Activated CD4-positive, alpha-beta T cell treated with anti-CD3 and anti-CD28 coated beads, Interleukin-2, amount 50 U/mL, for 1 hour (primary cell): Measurements from ENCODE around the gene RPTOR.
A peak's percentile ranks its signal among the peaks of the same experiment; 100 is the strongest.
"Not testable (repeated sequence)": the region's sequence is repeated elsewhere in the genome, so short reads cannot be mapped to it uniquely, and the experiment has no call there.

Source experiments
- DNase-seq: peaks from one replicate; pipeline ENCODE4 v3.0.0-alpha.2; 2020

The RPTOR gene

GRCh38 chr17:80552523-80552922, 7.9 kb downstream of the RPTOR start:
- DNase-seq: no peak

- no peak for DNase-seq
Measured at GRCh38 chr17:80555266-80555665, 10.6 kb downstream of the RPTOR start.

GRCh38 chr17:80558046-80558445, 13.4 kb downstream of the RPTOR start:
- no peak for DNase-seq

DNA sequence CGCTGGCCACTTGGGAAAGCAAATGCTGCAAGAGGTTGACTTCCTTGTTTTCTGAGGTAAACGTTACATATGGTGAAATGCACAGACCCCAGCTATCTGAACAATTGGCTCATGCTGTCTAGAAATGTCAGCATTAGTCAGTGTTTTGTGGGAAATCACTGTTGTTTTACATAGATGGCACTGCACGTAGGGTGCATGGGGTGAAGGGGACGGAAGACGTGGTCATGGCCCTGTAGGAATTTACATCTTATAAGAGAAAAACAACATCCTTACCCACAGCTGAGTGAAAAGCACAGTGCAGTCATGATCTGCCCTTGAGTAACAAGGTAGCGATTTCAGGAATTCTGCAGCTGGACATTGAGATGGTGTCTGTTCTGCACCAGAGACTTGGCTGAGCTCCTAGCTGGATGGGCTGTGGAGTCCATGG, 15.2 kb downstream of the RPTOR start:
- DNase-seq: no peak

DNA sequence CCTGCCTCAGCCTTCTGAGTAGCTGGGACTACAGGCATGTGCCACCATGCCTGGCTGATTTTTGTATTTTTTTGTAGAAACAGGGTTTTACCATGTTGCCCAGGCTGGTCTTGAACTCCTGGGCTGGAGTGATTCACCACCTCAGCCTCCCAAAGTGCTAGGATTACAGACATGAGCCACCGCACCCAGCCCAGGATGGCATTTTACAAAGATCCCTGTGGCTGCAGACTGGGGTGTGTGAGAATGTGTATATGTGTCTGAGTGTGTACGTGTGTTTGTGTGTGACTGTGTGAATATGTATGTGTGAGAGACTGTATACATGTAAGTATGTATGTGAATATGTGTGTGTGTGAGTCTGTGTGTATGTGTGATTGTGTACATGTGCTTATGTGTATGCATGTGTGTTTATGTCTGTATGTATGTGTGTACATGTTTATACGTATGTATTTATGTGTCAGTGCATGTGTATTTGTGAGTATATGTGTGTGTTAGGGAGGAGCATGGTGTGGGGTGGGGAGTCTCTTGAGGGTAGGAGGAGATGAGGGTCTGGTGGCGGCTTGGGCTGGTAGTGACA, 17.0 kb downstream of the RPTOR start:
- no peak for DNase-seq

- no peak for DNase-seq
Measured at GRCh38 chr17:80564545-80564944, 19.9 kb downstream of the RPTOR start.

- no peak for DNase-seq
Measured at GRCh38 chr17:80565343-80566053, 20.9 kb downstream of the RPTOR start.

- DNase-seq: no peak
Measured at GRCh38 chr17:80566054-80566400, 21.4 kb downstream of the RPTOR start.

GRCh38 chr17:80568246-80568645, 23.6 kb downstream of the RPTOR start:
- DNase-seq: no peak

DNA sequence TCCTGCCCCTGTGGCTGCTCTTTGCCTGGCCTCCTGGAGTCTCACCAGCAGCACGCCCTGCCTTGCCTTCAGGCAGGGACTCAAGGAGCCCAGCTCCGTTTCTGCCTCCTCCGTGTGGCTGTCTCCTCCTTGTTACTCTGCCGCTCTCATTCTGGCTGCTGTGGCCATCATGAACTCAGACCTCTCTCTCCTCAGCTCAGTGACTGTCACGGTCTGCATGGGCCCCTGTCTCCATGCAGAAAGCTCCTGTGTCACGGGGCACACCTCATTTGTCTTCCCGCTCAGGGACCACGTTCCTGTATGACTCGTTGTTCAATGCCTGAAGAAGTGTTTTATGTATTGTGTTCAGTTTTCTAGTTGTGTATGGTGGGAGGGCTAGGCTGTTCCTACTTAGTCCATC, 25.3 kb downstream of the RPTOR start:
- no peak for DNase-seq

GRCh38 chr17:80573701-80574100, 29.1 kb downstream of the RPTOR start:
- DNase-seq: no peak

DNA sequence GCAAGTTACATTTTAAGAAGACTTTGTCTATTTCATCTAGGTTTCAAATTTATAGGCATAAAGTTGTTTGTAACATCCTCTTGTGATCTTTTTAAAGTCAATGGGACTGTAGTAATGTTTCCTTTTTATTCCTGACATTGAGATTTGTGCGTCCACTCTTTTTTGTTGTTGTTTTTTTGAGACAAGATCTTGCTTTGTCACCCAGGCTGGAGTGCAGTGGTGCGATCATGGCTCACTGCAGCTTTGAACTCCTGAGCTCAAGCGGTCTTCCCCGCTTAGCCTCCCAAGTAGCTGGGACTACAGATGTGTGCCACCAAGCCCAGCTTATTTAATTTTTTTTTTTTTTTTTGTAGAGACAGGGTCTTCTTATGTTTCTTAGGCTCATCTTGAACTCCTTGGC, 29.9 kb downstream of the RPTOR start:
- DNase-seq: no peak

DNA sequence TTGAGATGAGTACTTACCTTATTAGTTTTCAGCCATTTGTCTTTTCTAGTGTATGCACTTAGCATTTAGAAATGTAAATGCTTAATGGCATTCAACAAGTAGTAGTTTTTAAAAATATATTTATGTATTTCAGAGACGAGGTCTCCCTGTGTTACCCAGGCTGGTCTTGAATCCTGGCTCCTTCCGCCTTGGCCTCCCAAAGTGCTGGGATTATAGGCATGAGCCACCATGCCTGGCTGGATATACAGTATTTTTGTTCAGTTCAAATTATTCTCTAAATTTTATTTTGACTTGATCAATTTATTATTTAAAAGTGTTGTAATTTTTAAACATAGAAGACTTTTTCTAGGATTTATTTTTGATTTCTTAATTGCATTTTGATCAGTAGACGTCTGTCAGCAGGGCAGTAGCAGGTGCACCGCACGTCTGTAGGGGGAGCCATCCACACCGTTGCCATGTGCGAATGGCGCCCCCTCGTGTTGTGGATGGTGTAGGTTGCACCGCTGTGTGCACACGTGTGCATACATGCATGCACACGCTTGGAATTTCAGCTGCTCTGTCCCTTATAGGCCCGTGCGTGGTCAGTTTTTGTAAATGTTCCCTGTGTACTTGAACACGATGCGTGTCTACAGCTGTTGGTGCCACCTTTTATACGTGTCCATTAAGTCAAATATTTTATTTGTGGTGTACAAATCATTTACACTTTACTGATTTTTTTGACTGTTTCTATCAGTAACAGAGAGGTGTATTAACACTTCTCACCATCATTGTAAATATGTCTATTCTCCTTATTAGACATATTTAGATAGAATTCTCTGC, 30.6 kb downstream of the RPTOR start:
- DNase-seq: peak; percentile 94

DNA sequence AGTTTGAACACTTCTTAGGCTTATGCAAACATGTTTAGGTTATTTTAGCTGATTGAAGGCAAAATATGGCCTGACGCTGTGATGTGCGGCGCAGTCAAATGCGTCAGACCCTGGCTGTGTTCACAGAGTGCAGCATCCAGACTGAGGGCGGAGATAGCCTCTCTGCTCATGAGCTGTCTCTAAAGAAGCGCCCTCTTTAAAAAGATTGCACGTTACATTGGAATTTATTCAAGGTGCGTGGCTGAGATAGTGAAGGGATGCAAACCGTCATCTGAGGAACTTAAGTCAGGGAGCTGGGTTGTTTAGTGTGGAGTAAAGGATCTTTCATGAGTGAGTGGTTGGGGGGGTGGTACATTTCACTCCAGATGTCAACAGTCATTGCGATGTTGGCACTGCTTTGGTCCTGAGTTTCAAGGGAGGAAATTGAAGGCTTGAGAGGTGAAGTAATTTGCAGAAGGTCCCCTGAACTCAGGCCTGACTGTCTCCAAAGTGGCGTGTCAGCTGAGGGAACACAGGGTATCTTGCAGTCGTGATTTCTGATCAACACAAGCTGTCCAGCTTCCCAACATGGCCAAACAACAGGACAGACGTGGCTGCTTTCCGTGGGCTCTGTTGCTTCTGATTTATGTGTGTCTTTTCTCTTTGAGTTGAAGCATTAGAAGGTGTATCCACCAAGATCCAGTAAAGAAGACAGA, 33.4 kb downstream of the RPTOR start:
- no peak for DNase-seq

DNA sequence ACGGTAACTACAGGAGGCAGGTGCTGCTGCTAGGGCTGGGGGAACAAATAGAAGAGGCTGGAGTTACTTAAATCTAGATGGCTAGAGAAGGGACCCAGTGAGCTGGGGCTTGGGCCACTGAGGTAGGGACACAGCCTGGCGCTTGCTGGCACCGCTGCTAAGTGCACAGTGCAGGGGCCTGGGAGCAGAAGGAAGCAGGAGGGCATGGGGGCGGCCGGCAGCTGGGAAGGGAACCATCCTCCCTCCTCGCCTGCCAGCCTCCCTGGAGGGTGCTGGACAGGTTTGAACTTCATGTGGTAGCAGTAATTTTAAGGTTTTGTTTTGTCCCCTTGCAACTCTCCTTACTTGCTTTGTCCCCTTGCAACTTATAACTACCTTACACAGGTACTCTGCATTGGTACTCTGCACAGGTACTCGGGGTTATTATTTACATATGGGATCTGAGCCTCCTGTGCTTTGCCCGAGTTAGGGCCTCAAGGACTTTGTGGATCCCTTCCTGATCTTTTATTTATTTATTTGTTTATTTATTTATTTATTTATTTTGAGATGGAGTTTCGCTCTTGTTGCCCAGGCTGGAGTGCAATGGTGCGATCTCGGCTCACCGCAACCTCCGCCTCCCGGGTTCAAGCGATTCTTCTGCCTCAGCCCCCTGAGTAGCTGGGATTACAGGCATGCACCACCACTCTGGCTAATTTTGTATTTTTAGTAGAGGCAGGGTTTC, 34.2 kb downstream of the RPTOR start:
- DNase-seq: not testable (repeated sequence)

GRCh38 chr17:80582165-80582564, 37.5 kb downstream of the RPTOR start:
- no peak for DNase-seq

- no peak for DNase-seq
Measured at GRCh38 chr17:80584176-80584905, 39.7 kb downstream of the RPTOR start.

DNA sequence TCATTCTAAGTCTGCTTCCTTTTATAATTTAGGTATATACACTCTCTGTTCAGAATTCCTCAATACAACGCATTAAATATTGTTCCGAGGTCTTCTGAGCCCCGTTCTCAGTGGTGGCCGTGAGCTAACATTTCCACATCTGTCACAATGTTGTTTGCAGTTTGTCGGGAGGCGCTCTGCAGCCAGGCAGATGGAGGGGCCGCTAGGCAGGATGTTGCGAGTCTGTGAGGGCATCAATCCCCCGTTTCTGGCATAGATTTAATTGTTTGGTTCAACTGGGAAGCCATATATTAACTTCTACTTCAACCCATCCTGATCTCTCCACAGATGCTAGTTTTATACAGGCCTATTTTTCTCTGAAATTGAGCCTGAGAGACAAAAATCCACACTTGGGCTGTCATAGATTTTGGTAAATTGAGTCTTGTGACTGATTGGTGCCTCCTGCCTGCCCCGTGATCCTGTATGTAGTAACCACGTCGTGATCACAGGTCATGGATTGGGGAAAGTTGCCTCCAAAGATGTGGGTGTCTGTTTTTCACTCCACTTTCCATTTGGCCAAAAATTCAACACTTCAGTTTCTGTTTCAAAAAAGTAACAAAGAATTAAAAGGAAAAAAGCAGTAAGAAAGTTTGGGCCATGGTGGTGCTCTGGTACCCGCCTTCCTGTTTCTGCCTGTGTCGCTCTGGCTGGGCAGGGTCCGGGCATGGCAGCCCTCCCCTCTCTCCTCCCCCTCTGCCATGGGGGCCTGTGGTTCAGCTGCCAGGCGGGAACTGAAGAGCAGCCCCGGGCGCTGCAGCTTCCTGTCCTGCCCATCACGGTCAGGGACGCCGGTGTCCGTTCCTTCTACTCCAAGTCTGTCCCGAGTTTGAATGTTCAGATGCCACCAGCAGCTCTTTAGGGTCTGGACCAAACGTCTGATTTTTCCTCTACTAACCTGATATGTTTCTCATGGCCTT, 41.5 kb downstream of the RPTOR start:
- peak; percentile 4 for DNase-seq

DNA sequence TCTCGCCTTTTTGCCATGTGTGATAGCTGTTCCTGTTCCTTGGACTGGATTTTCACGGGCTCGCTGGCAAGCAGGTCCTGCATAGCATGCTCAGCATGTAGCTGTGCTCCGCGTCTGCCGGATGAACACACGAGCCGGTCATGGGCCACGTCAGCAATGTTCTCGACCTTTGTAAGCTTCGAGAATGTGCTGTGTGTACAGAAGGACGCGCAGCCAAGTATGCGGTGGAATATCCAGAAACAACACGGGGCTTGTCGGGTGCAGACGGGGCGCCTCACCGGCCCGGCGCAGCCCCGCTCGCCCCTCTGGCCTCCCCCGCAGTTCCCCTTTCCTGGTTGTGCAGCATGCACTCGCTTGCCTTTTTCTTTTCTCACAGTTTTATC, 42.2 kb downstream of the RPTOR start:
- no peak for DNase-seq

DNA sequence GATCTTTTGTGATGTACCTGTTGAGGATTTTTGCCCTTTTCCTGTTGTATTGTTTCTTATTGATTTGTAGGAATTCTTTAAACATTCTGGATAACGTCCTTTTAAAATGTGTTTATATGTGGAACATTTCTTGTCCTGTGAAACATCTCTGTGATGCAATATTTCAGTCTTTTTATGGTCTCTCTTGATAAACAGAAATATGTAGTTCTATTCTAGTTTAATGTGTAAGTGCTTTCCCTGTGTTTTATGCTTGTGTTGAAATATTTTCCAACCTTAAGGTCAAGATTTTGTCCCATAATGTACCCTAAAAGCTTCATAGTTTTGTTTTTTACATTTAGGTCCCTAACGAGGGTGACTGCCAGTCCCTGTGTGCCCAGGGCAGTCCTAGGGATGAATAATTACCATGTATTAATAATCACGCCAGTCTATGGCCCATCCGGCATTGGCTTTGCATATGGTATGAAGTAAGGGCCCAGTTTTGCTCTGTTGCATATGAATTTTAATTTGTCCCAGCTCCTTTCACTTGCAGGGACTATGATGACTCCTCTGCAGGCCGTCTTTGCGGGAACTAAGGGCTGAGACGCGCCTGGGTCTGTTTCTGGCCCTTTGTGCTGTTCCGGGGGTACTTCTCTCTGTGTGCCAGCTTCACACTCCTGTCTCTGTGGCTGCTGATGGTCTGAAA, 44.2 kb downstream of the RPTOR start:
- DNase-seq: no peak
